ENCODE measurements around the gene DHH.

DNA sequence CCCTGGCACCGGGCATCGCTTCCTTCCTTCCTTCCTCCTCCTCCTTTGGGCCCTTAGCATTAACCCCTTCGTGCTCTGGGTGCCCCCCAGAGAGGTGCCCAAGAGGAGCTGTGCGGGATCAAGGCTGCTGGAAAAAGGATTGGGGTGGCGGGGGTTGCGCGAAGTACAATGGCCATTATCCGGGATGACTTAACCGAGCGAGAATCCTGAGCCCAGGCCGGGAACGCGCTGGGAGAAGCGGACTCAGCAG lies 2.8 kb downstream of the DHH start:
- no peak for TF ChIP-seq POLR2A (IDR thresholded peaks at IDR 0.05)
- TF ChIP-seq, protein P1, sequence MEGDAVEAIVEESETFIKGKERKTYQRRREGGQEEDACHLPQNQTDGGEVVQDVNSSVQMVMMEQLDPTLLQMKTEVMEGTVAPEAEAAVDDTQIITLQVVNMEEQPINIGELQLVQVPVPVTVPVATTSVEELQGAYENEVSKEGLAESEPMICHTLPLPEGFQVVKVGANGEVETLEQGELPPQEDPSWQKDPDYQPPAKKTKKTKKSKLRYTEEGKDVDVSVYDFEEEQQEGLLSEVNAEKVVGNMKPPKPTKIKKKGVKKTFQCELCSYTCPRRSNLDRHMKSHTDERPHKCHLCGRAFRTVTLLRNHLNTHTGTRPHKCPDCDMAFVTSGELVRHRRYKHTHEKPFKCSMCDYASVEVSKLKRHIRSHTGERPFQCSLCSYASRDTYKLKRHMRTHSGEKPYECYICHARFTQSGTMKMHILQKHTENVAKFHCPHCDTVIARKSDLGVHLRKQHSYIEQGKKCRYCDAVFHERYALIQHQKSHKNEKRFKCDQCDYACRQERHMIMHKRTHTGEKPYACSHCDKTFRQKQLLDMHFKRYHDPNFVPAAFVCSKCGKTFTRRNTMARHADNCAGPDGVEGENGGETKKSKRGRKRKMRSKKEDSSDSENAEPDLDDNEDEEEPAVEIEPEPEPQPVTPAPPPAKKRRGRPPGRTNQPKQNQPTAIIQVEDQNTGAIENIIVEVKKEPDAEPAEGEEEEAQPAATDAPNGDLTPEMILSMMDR (IDR thresholded peaks at IDR 0.05): no peak

Measured in suprapubic skin (tissue), 3 donors.